ENCODE results near the gene ADCY9. TPM values are rescaled to one million over a fixed set of nuclear protein-coding genes. Genes with fewer than 3 reads are reported as not detected.

The ADCY9 gene
- total RNA-seq, 1 experiment from 2014 or later = 10.5 TPM

- no peaks in the 10 kb centered on the region for H3K4me1 ChIP-seq (replicated peaks; ENCODE audit: insufficient read depth)
- no peaks in the 10 kb centered on the region for H3F3A ChIP-seq (ENCODE audit: insufficient read depth, low read depth)
- H3K27ac ChIP-seq = no peak overlapping the region
- H3K79me2 ChIP-seq (ENCODE audit: low read depth) = no peaks in the 10 kb centered on the region
- no peaks in the 10 kb centered on the region for H3K36me3 ChIP-seq (ENCODE audit: low read depth)
- H3K4me2 ChIP-seq = no peak overlapping the region
- H2AFZ ChIP-seq = no peak overlapping the region
- H3K9me3 ChIP-seq (ENCODE audit: insufficient read depth, low read depth) = no peaks in the 10 kb centered on the region
- no peaks in the 10 kb centered on the region for H3K9me2 ChIP-seq (ENCODE audit: insufficient read depth)
- no TSS peak for BruUV-seq (replicated peaks)
- ChIA-PET POLR2A (ENCODE audit: unreplicated experiment) (no interaction called here), CTCF (interaction anchor here (1.4 kb wide), 1 partner anchor 32 kb away, joined by 5 read pairs; no protein-coding TSS in a partner anchor)
- intact Hi-C loops (cut with micrococcal nuclease; ENCODE audit: unreplicated experiment) = loop anchor here (5.0 kb wide), 1 partner anchor 229 kb away; no protein-coding TSS in a partner anchor
- no peak overlapping the region for H3K4me3 ChIP-seq
- DNase-seq = peak in 1 of 2 experiments; percentile 13
- no peak for TF ChIP-seq EZH2 (IDR thresholded peaks at IDR 0.05; ENCODE audit: low read depth)
- TF ChIP-seq, protein P1, sequence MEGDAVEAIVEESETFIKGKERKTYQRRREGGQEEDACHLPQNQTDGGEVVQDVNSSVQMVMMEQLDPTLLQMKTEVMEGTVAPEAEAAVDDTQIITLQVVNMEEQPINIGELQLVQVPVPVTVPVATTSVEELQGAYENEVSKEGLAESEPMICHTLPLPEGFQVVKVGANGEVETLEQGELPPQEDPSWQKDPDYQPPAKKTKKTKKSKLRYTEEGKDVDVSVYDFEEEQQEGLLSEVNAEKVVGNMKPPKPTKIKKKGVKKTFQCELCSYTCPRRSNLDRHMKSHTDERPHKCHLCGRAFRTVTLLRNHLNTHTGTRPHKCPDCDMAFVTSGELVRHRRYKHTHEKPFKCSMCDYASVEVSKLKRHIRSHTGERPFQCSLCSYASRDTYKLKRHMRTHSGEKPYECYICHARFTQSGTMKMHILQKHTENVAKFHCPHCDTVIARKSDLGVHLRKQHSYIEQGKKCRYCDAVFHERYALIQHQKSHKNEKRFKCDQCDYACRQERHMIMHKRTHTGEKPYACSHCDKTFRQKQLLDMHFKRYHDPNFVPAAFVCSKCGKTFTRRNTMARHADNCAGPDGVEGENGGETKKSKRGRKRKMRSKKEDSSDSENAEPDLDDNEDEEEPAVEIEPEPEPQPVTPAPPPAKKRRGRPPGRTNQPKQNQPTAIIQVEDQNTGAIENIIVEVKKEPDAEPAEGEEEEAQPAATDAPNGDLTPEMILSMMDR (conservative IDR thresholded peaks at IDR 0.05) = no peak
- H3K27me3 ChIP-seq (ENCODE audit: insufficient read depth, low read depth) = no peaks in the 10 kb centered on the region
- H4K20me1 ChIP-seq (ENCODE audit: insufficient read depth) = no peaks in the 10 kb centered on the region
Observed at GRCh38 chr16:3971706-3972105, 144.5 kb downstream of the ADCY9 start.

- no peak overlapping the region for H3K4me2 ChIP-seq
- H3K4me1 ChIP-seq (replicated peaks; ENCODE audit: insufficient read depth) = no peaks in the 10 kb centered on the region
- H3K9me3 ChIP-seq (ENCODE audit: insufficient read depth, low read depth) = no peaks in the 10 kb centered on the region
- TF ChIP-seq, protein P1 (conservative IDR thresholded peaks at IDR 0.05) = no peak
- no peak for TF ChIP-seq EZH2 (IDR thresholded peaks at IDR 0.05; ENCODE audit: low read depth)
- H3K79me2 ChIP-seq (ENCODE audit: low read depth) = no peaks in the 10 kb centered on the region
- no peaks in the 10 kb centered on the region for H3K9me2 ChIP-seq (ENCODE audit: insufficient read depth)
- no peaks in the 10 kb centered on the region for H3F3A ChIP-seq (ENCODE audit: insufficient read depth, low read depth)
- DNase-seq = peak; percentile 61
- no peaks in the 10 kb centered on the region for H3K36me3 ChIP-seq (ENCODE audit: low read depth)
- ChIA-PET POLR2A (ENCODE audit: unreplicated experiment) (no interaction called here), CTCF (interaction anchor here (0.5 to 1.4 kb wide), 3 partner anchors 25 to 450 kb away, joined by 4 to 8 read pairs (median 5); no protein-coding TSS in a partner anchor)
- no peak overlapping the region for H2AFZ ChIP-seq
- no peaks in the 10 kb centered on the region for H3K27me3 ChIP-seq (ENCODE audit: insufficient read depth, low read depth)
- H4K20me1 ChIP-seq (ENCODE audit: insufficient read depth) = no peaks in the 10 kb centered on the region
- H3K4me3 ChIP-seq = no peak overlapping the region
- no TSS peak for BruUV-seq (replicated peaks)
- intact Hi-C loops (cut with micrococcal nuclease; ENCODE audit: unreplicated experiment) = loop anchor here (5.0 kb wide), 1 partner anchor 229 kb away; no protein-coding TSS in a partner anchor
- no peak overlapping the region for H3K27ac ChIP-seq
Observed at GRCh38 chr16:3971261-3971660, 145.0 kb downstream of the ADCY9 start.

GRCh38 chr16:3968551-3968950 is 147.7 kb downstream of the ADCY9 start:
- no TSS peak for BruUV-seq (replicated peaks)
- Histone ChIP-seq H3K9me2 (ENCODE audit: insufficient read depth) (no peaks in the 10 kb centered on the region), H3K79me2 (ENCODE audit: low read depth) (no peaks in the 10 kb centered on the region), H3K4me3 (no peak overlapping the region), H3K27me3 (ENCODE audit: insufficient read depth, low read depth) (no peaks in the 10 kb centered on the region), H3K27ac (no peak overlapping the region), H2AFZ (no peak overlapping the region), H4K20me1 (ENCODE audit: insufficient read depth) (no peaks in the 10 kb centered on the region), H3K36me3 (ENCODE audit: low read depth) (no peaks in the 10 kb centered on the region), H3K9me3 (ENCODE audit: insufficient read depth, low read depth) (no peaks in the 10 kb centered on the region), H3K4me2 (no peak overlapping the region), H3K4me1 (replicated peaks; ENCODE audit: insufficient read depth) (no peaks in the 10 kb centered on the region), H3F3A (ENCODE audit: insufficient read depth, low read depth) (no peaks in the 10 kb centered on the region)
- POLR2A ChIA-PET (ENCODE audit: unreplicated experiment) = no interaction called here
- no peak for DNase-seq
- no peak for TF ChIP-seq EZH2 (IDR thresholded peaks at IDR 0.05; ENCODE audit: low read depth)
- TF ChIP-seq, protein P1 (conservative IDR thresholded peaks at IDR 0.05) = no peak
- CTCF ChIA-PET = interaction anchor here (0.7 kb wide), 2 partner anchors 97 to 332 kb away, joined by 3 to 4 read pairs; no protein-coding TSS in a partner anchor
- intact Hi-C loops (cut with micrococcal nuclease; ENCODE audit: unreplicated experiment) = no loop called here

All from PC-9 (cell line).